Sigmoid colon (tissue), 3 donors: Measurements from ENCODE around the gene KIR2DL4.
"Not testable (repeated sequence)": the region's sequence is repeated elsewhere in the genome, so short reads cannot be mapped to it uniquely, and the experiment has no call there.

Experiments
- POLR2A ChIP-seq, 2 donors: fragments of 450-650 bp; IDR thresholded peaks; one replicate each; pipeline ENCODE4 v1.6.1; 2016; ENCODE audit warnings: antibody characterized with exemption in 2 of 2, mild to moderate bottlenecking in 2 of 2, moderate library complexity in 2 of 2
- TF ChIP-seq, protein P1 (sequence below), 4 experiments: fragments of 450-650 bp in 3 of 4; fragments of 200-600 bp in 1 of 4; IDR thresholded peaks; one replicate each; pipeline ENCODE4 v1.5.1; 2016 to 2019; ENCODE audit warnings: antibody characterized with exemption in 4 of 4, mild to moderate bottlenecking in 3 of 4, moderate library complexity in 2 of 4

DNA sequence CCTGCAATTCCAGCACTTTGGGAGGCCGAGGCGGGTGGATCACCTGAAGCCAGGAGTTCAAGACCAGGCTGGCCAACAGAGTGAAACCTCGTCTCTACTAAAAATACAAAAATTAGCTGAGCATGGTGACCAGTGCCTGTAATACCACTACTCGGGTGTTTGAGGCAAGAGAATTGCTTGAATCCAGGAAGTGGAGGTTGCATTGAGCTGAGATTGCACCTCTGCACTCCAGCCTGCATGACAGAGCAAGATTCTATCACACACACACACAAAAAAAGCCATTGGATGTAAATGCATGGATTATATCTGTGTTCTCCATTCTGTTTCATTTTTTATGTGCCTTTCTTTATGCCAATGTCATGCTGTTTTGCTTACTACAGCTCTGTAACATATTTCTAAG is 21.0 kb downstream of the KIR2DL4 start:
- TF ChIP-seq POLR2A (IDR thresholded peaks at IDR 0.05) = not testable (repeated sequence)
- TF ChIP-seq, protein P1, sequence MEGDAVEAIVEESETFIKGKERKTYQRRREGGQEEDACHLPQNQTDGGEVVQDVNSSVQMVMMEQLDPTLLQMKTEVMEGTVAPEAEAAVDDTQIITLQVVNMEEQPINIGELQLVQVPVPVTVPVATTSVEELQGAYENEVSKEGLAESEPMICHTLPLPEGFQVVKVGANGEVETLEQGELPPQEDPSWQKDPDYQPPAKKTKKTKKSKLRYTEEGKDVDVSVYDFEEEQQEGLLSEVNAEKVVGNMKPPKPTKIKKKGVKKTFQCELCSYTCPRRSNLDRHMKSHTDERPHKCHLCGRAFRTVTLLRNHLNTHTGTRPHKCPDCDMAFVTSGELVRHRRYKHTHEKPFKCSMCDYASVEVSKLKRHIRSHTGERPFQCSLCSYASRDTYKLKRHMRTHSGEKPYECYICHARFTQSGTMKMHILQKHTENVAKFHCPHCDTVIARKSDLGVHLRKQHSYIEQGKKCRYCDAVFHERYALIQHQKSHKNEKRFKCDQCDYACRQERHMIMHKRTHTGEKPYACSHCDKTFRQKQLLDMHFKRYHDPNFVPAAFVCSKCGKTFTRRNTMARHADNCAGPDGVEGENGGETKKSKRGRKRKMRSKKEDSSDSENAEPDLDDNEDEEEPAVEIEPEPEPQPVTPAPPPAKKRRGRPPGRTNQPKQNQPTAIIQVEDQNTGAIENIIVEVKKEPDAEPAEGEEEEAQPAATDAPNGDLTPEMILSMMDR (IDR thresholded peaks at IDR 0.05) = not testable (repeated sequence)
